ENCODE results near the gene PRC1.

The PRC1 gene

GRCh38 chr15:91007266-91007665, 12.9 kb upstream of the PRC1 start:
- H3K4me3 ChIP-seq (ENCODE audit: low read depth, low read length): no peak overlapping the region
- TF ChIP-seq CTCF (IDR thresholded peaks at IDR 0.05; ENCODE audit: borderline replicate concordance, insufficient read depth, low read depth, low read length): no peak

GRCh38 chr15:91001209-91001608, 6.9 kb upstream of the PRC1 start:
- no peak for TF ChIP-seq CTCF (IDR thresholded peaks at IDR 0.05; ENCODE audit: borderline replicate concordance, insufficient read depth, low read depth, low read length)
- H3K4me3 ChIP-seq (ENCODE audit: low read depth, low read length): no peak overlapping the region

GRCh38 chr15:90998737-90999136, 4.4 kb upstream of the PRC1 start:
- TF ChIP-seq CTCF (IDR thresholded peaks at IDR 0.05; ENCODE audit: borderline replicate concordance, insufficient read depth, low read depth, low read length): no peak
- no peak overlapping the region for H3K4me3 ChIP-seq (ENCODE audit: low read depth, low read length)

GRCh38 chr15:90994059-90994416, 297 bp downstream of the PRC1 start:
- H3K4me3 ChIP-seq (ENCODE audit: low read depth, low read length): peak overlapping the region; percentile 100
- TF ChIP-seq CTCF (IDR thresholded peaks at IDR 0.05; ENCODE audit: borderline replicate concordance, insufficient read depth, low read depth, low read length): no peak

GRCh38 chr15:90991587-90992285, 2.6 kb downstream of the PRC1 start:
- no peak overlapping the region for H3K4me3 ChIP-seq (ENCODE audit: low read depth, low read length)
- no peak for TF ChIP-seq CTCF (IDR thresholded peaks at IDR 0.05; ENCODE audit: borderline replicate concordance, insufficient read depth, low read depth, low read length)

- no peak overlapping the region for H3K4me3 ChIP-seq (ENCODE audit: low read depth, low read length)
- no peak for TF ChIP-seq CTCF (IDR thresholded peaks at IDR 0.05; ENCODE audit: borderline replicate concordance, insufficient read depth, low read depth, low read length)
These were observed 3.9 kb downstream of the PRC1 start for GRCh38 chr15:90990446-90990845.

GRCh38 chr15:90989040-90989768, 5.1 kb downstream of the PRC1 start:
- H3K4me3 ChIP-seq (ENCODE audit: low read depth, low read length): peak overlapping the region; percentile 19
- no peak for TF ChIP-seq CTCF (IDR thresholded peaks at IDR 0.05; ENCODE audit: borderline replicate concordance, insufficient read depth, low read depth, low read length)

All from GM12875 (cell line).